ENCODE data around the gene WDFY4.

The WDFY4 gene

DNA sequence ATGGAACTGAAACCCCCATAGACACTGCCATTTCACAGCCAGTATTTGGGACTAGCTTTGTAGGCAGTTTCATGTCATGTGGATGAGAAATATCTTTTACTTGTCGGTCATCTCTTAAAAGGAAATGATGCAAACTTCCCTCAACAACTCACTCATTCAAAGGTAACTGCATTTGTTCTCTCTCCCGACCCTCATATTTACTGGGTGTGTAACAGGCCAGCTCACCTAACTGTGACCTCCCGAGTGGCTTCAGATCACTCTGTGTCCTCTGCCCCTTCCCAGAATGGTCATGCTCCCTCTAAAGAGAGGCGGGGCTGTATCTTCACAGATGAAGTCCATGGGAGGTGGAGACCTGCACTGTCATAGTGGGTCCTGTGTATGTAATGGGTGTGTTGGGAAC lies 240.3 kb downstream of the WDFY4 start:
- no peak overlapping the region for H3K4me3 ChIP-seq (ENCODE audit: low read depth, low read length)
- DNase-seq (ENCODE audit: low read depth), result no peak
- TF ChIP-seq, protein P1, sequence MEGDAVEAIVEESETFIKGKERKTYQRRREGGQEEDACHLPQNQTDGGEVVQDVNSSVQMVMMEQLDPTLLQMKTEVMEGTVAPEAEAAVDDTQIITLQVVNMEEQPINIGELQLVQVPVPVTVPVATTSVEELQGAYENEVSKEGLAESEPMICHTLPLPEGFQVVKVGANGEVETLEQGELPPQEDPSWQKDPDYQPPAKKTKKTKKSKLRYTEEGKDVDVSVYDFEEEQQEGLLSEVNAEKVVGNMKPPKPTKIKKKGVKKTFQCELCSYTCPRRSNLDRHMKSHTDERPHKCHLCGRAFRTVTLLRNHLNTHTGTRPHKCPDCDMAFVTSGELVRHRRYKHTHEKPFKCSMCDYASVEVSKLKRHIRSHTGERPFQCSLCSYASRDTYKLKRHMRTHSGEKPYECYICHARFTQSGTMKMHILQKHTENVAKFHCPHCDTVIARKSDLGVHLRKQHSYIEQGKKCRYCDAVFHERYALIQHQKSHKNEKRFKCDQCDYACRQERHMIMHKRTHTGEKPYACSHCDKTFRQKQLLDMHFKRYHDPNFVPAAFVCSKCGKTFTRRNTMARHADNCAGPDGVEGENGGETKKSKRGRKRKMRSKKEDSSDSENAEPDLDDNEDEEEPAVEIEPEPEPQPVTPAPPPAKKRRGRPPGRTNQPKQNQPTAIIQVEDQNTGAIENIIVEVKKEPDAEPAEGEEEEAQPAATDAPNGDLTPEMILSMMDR (IDR thresholded peaks at IDR 0.05; ENCODE audit: low read depth, low read length, missing control alignments), result no peak
- in situ Hi-C loops (cut with HindIII; ENCODE audit: low sequenced_read_pairs), result no loop called here

DNA sequence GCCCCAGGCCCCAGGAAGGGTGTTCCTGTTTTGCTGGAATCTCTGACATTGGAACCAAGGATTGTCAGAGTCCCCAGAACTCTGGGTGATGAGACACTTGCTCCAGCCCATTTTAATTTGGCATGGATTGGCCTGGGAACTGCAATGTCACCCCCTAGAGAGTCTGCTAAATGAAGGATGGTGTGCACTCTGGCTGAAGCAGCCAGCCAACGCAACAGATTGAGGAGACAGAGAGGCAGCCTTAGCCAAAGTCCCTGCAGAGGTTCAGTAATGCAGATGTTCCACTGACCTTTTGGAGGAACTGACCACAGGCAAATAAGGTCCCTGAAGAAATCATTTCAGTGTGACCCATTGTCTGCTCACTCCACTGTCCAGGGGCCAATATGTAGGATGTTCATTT lies 241.6 kb downstream of the WDFY4 start:
- H3K4me3 ChIP-seq (ENCODE audit: low read depth, low read length), result no peak overlapping the region
- TF ChIP-seq, protein P1 (IDR thresholded peaks at IDR 0.05; ENCODE audit: low read depth, low read length, missing control alignments), result no peak
- in situ Hi-C loops (cut with HindIII; ENCODE audit: low sequenced_read_pairs), result no loop called here
- no peak for DNase-seq (ENCODE audit: low read depth)

DNA sequence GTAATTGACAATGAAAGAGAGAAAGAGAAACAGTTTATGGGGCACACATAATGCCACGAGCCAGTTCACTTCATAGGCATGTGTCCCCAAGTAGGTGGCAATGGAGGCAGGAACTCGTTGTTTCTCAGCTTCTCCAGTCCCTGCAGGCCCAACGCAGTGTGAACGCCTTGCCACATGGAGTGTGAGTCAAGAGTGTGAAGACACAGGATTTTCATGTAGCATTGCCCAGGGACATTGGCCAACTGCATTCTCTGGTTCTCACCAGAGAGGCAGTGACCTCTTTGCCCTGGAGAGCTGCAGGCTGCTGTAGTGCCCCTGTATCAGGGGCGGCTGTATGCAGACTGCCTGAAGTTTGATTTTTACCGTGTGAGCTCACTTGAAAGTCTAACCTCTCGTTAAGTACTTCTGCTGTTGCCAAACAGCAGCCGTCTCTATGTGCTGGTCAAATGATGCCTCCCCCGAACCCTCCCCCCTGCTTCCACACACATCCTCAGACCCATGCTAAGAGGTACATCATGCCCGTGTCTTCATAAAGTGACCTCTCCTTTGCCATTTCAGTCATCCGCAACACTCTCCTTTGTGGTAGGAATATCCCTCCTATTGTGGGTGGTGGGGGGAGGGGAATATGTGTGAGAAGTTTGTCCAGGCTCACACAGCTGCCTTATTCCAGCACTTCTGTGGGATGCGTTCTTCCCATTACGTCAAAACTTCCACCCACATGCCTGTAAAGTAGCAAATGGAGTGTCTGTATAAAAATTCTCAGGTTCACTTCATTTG lies 242.3 kb downstream of the WDFY4 start:
- TF ChIP-seq, protein P1 (IDR thresholded peaks at IDR 0.05; ENCODE audit: low read depth, low read length, missing control alignments), result no peak
- DNase-seq (ENCODE audit: low read depth), result no peak
- H3K4me3 ChIP-seq (ENCODE audit: low read depth, low read length), result no peak overlapping the region
- in situ Hi-C loops (cut with HindIII; ENCODE audit: low sequenced_read_pairs), result no loop called here

DNA sequence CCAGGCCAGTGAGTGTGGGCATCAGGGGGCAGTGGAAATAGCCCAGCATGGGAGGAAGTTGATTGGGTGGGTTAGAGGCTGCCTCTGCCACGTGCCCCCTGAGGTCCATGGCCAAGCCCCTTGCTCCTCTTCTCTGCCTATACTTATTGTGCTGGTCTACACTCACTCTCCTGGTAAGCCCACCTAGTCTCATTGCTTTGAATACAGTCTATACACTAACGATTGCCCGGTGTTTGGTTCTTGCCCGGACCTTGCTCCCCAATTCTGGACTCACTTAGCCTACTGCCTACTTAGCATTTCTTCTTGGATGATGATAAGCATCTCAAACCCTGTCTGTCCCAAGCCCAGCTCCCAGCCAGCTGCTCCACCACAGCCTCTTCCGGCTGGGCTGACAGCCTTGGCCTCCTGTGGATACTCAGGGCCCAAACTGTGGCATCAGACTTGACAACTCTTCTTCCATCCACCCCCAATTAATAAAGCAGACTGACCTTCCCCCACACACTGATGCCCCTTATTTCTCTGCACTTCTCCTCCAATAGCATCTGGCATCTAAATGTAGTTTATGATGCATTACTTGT lies 244.8 kb downstream of the WDFY4 start:
- TF ChIP-seq, protein P1 (IDR thresholded peaks at IDR 0.05; ENCODE audit: low read depth, low read length, missing control alignments), result no peak

DNA sequence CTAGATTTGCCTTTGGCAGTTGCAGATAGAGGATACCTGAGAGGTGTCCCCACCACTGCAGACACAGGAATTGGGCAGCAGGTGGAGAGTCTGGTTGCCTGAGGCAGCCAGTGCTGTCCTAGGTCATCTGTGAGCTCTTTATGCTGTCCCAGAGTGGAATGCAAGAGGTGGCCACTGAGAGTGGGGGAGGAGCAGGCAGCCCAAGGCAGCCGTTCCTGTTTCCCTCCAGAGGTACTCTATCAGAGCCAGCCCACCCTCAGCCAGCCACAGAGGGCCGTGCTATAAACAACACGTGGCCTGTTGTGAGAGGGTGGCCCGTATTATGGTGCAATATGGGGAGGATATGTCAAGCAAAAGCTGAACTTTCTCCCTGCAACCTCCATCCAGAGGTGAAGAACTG lies 246.5 kb downstream of the WDFY4 start:
- in situ Hi-C loops (cut with HindIII; ENCODE audit: low sequenced_read_pairs), result no loop called here

More for the DNA sequence above, 244.8 kb downstream of the WDFY4 start:
- H3K4me3 ChIP-seq (ENCODE audit: low read depth, low read length), result no peak overlapping the region
- in situ Hi-C loops (cut with HindIII; ENCODE audit: low sequenced_read_pairs), result no loop called here
- no peak for DNase-seq (ENCODE audit: low read depth)

GRCh38 chr10:48932831-48933664 lies 248.4 kb downstream of the WDFY4 start:
- no peak for DNase-seq (ENCODE audit: low read depth)
- in situ Hi-C loops (cut with HindIII; ENCODE audit: low sequenced_read_pairs), result no loop called here
- TF ChIP-seq, protein P1 (IDR thresholded peaks at IDR 0.05; ENCODE audit: low read depth, low read length, missing control alignments), result no peak
- no peak overlapping the region for H3K4me3 ChIP-seq (ENCODE audit: low read depth, low read length)

More for the DNA sequence above, 246.5 kb downstream of the WDFY4 start:
- no peak for DNase-seq (ENCODE audit: low read depth)
- TF ChIP-seq, protein P1 (IDR thresholded peaks at IDR 0.05; ENCODE audit: low read depth, low read length, missing control alignments), result no peak
- no peak overlapping the region for H3K4me3 ChIP-seq (ENCODE audit: low read depth, low read length)
